SK-N-SH (cell line): ENCODE results near the gene WDR11.

ENCODE experiments used
- CHD2 ChIP-seq: fragments of 150-350 bp; IDR thresholded peaks from 2 replicates; pipeline ENCODE4 v1.6.1; 2018; ENCODE audit warnings: low read length; ENCODE audit not compliant: partially characterized antibody
- EP300 ChIP-seq, 2 experiments: IDR thresholded peaks; 2 replicates each; pipeline versions ENCODE4 v1.4.0 to v1.6.1; 2012; ENCODE audit warnings: borderline replicate concordance in 1 of 2, low read depth in 1 of 2, low read length in 1 of 2
- EZH2phosphoT487 ChIP-seq: fragments of 200-600 bp; sonication (generic); IDR thresholded peaks from 2 replicates; pipeline ENCODE4 v1.6.1; 2017; ENCODE audit warnings: low read depth, mixed run types, mild to moderate bottlenecking, antibody characterized with exemption, moderate library complexity, borderline replicate concordance
- GABPA ChIP-seq: IDR thresholded peaks from 2 replicates; pipeline ENCODE4 v1.4.0; 2012; ENCODE audit warnings: low read depth, mild to moderate bottlenecking
- GATA2 ChIP-seq: sonication (generic); formaldehyde crosslinking; IDR thresholded peaks from 2 replicates; pipeline ENCODE4 v1.5.0; 2020; ENCODE audit warnings: mild to moderate bottlenecking, missing genetic modification reagents
- RAD21 ChIP-seq: IDR thresholded peaks from 2 replicates; pipeline ENCODE4 v1.6.1; 2012; ENCODE audit warnings: mild to moderate bottlenecking, low read length
- RCOR1 ChIP-seq: fragments of 150-350 bp; IDR thresholded peaks from 2 replicates; pipeline ENCODE4 v1.6.1; 2017; ENCODE audit warnings: antibody characterized with exemption, low read length
- RFX5 ChIP-seq: IDR thresholded peaks from 2 replicates; pipeline ENCODE4 v1.6.1; 2012; ENCODE audit warnings: mild to moderate bottlenecking, improper control_type of control experiment, low read length
- SIN3A ChIP-seq: IDR thresholded peaks from 2 replicates; pipeline ENCODE4 v1.6.1; 2012; ENCODE audit warnings: low read depth, mild to moderate bottlenecking, low read length, moderate library complexity, borderline replicate concordance
- SMC3 ChIP-seq: IDR thresholded peaks from 2 replicates; pipeline ENCODE4 v1.6.1; 2012; ENCODE audit warnings: low read depth, low read length, improper control_type of control experiment
- TF ChIP-seq, protein P1 (sequence below): fragments of 200-600 bp; sonication (generic); IDR thresholded peaks from 2 replicates; pipeline ENCODE4 v1.6.1; 2017; ENCODE audit warnings: antibody characterized with exemption, mild to moderate bottlenecking, moderate library complexity
- TF ChIP-seq, protein P2 (sequence below): IDR thresholded peaks from 2 replicates; pipeline ENCODE4 v1.6.1; 2012; ENCODE audit warnings: mild to moderate bottlenecking, low read depth, low read length, moderate library complexity

DNA sequence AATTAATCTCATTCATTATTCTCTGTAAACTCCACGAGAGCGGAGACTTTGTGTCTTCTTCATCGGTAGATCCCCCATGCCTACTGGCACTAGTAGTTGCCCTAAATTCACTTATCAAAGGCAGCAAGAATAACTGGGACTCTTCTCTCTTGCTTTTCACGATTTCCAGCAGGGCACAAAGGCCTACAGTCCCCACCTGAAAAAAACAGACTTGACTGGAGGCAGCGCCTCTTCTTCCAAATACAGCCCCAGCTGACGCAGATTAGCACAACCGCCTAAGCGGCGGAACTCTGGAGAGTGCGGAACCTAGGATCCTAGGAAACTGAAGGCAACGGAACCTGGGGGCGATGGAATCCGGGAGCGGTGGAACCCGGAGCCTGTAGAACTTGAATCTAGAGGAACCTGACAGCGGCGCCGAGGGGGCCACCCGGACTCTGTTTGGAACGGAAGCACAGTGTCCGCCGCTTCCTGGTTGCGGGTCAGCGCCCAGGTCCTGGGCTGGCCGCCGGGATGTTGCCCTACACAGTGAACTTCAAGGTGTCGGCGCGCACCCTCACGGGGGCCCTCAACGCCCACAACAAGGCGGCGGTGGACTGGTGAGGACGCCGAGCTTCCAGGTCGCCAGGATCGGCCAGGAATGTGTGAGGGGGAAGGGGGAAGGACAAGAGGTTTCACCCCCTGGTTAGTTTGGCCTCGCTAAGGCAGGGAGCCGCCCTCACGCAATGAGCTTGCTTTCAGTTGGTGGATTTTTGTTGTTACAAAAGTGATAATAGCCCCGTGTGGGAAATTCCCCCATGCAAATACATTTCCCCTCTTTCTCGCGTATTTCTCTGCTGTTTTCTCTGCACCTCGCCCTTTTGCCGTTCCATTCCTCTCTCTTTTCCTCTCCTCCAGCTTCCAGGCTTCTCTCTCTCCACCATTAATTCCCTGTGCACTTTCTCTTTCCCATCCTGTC is at the start of gene WDR11:
- TF ChIP-seq EZH2phosphoT487 (no peak), RFX5 (peak; percentile 53; the same call in 1 of the 2 replicates), RAD21 (peak; percentile 23; the same call in 1 of the 2 replicates), SIN3A (peak; percentile 95), GABPA (peak; percentile 95), CHD2 (peak; percentile 93), SMC3 (no peak; the same call in 1 of the 2 replicates), GATA2 (CRISPR knock-in tag) (0 out of 2 replicates have a peak, but pooled peaks have one; percentile 10), RCOR1 (peak; percentile 80), EP300 (IDR thresholded peaks at IDR 0.05; ENCODE audit: borderline replicate concordance in 1 of 2, low read depth in 1 of 2, low read length in 1 of 2) (peak; percentile 21 to 67; a peak in 2 of 4 replicates)
- TF ChIP-seq, protein P1, sequence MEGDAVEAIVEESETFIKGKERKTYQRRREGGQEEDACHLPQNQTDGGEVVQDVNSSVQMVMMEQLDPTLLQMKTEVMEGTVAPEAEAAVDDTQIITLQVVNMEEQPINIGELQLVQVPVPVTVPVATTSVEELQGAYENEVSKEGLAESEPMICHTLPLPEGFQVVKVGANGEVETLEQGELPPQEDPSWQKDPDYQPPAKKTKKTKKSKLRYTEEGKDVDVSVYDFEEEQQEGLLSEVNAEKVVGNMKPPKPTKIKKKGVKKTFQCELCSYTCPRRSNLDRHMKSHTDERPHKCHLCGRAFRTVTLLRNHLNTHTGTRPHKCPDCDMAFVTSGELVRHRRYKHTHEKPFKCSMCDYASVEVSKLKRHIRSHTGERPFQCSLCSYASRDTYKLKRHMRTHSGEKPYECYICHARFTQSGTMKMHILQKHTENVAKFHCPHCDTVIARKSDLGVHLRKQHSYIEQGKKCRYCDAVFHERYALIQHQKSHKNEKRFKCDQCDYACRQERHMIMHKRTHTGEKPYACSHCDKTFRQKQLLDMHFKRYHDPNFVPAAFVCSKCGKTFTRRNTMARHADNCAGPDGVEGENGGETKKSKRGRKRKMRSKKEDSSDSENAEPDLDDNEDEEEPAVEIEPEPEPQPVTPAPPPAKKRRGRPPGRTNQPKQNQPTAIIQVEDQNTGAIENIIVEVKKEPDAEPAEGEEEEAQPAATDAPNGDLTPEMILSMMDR: no peak
- TF ChIP-seq, protein P2, sequence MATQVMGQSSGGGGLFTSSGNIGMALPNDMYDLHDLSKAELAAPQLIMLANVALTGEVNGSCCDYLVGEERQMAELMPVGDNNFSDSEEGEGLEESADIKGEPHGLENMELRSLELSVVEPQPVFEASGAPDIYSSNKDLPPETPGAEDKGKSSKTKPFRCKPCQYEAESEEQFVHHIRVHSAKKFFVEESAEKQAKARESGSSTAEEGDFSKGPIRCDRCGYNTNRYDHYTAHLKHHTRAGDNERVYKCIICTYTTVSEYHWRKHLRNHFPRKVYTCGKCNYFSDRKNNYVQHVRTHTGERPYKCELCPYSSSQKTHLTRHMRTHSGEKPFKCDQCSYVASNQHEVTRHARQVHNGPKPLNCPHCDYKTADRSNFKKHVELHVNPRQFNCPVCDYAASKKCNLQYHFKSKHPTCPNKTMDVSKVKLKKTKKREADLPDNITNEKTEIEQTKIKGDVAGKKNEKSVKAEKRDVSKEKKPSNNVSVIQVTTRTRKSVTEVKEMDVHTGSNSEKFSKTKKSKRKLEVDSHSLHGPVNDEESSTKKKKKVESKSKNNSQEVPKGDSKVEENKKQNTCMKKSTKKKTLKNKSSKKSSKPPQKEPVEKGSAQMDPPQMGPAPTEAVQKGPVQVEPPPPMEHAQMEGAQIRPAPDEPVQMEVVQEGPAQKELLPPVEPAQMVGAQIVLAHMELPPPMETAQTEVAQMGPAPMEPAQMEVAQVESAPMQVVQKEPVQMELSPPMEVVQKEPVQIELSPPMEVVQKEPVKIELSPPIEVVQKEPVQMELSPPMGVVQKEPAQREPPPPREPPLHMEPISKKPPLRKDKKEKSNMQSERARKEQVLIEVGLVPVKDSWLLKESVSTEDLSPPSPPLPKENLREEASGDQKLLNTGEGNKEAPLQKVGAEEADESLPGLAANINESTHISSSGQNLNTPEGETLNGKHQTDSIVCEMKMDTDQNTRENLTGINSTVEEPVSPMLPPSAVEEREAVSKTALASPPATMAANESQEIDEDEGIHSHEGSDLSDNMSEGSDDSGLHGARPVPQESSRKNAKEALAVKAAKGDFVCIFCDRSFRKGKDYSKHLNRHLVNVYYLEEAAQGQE: peak; percentile 71
